MM.1S (cell line): ENCODE results near the gene DDAH1.

Experiments used
- DNase-seq: peaks from one replicate; pipeline ENCODE4 v3.0.0-alpha.2; 2015
- H2AFZ ChIP-seq: fragments of 300-600 bp; sonication (generic); 2 replicates; pipeline ENCODE4 v1.6.0; 2016; ENCODE audit warnings: antibody characterized with exemption, low read length
- H3F3A ChIP-seq: fragments of 300-600 bp; sonication (generic); 2 replicates; pipeline ENCODE4 v1.6.1; 2016; ENCODE audit warnings: mild to moderate bottlenecking, antibody characterized with exemption, low read length, moderate library complexity, mixed read lengths; ENCODE audit not compliant: insufficient read depth
- H3K27ac ChIP-seq: fragments of 300-600 bp; sonication (generic); 2 replicates; pipeline ENCODE4 v1.5.1; 2016; ENCODE audit warnings: mild to moderate bottlenecking, low read length
- H3K27me3 ChIP-seq: fragments of 300-600 bp; sonication (generic); replicated peaks from 2 replicates; pipeline ENCODE4 v1.6.0; 2016; ENCODE audit warnings: low read length; ENCODE audit not compliant: insufficient read depth
- H3K36me3 ChIP-seq: fragments of 300-600 bp; sonication (generic); replicated peaks from 2 replicates; pipeline ENCODE4 v1.6.1; 2016; ENCODE audit warnings: mild to moderate bottlenecking, low read length, mixed read lengths; ENCODE audit not compliant: insufficient read depth
- H3K4me1 ChIP-seq: fragments of 300-600 bp; sonication (generic); 2 replicates; pipeline ENCODE4 v1.6.1; 2016; ENCODE audit warnings: low read length, mixed read lengths
- H3K4me2 ChIP-seq: fragments of 300-600 bp; sonication (generic); 2 replicates; pipeline ENCODE4 v1.6.0; 2016; ENCODE audit warnings: low read depth, low read length
- H3K4me3 ChIP-seq: fragments of 300-600 bp; sonication (generic); 2 replicates; pipeline ENCODE4 v1.5.1; 2016; ENCODE audit warnings: low read length, mixed read lengths
- H3K79me2 ChIP-seq: fragments of 300-600 bp; sonication (generic); 2 replicates; pipeline ENCODE4 v1.6.1; 2016; ENCODE audit warnings: mixed run types, low read length, mixed read lengths
- H3K9ac ChIP-seq: fragments of 300-600 bp; sonication (generic); 2 replicates; pipeline ENCODE4 v1.6.1; 2016; ENCODE audit warnings: low read length, mixed read lengths
- H3K9me2 ChIP-seq: fragments of 300-600 bp; sonication (generic); replicated peaks from 2 replicates; pipeline ENCODE4 v1.6.1; 2016; ENCODE audit warnings: mild to moderate bottlenecking, low read length, mixed read lengths; ENCODE audit not compliant: insufficient read depth
- H3K9me3 ChIP-seq: fragments of 300-600 bp; sonication (generic); replicated peaks from 2 replicates; pipeline ENCODE4 v1.6.1; 2016; ENCODE audit warnings: mild to moderate bottlenecking, low read length, mixed read lengths; ENCODE audit not compliant: insufficient read depth
- H4K20me1 ChIP-seq: fragments of 300-600 bp; sonication (generic); 2 replicates; pipeline ENCODE4 v1.6.1; 2016; ENCODE audit warnings: mild to moderate bottlenecking, low read length, moderate library complexity, mixed read lengths; ENCODE audit not compliant: insufficient read depth
- EZH2 ChIP-seq: fragments of 300-600 bp; sonication (generic); optimal IDR thresholded peaks from 2 replicates; pipeline ENCODE3; 2017; ENCODE audit warnings: low read depth, mild to moderate bottlenecking, antibody characterized with exemption, low read length, mixed read lengths
- EZH2phosphoT487 ChIP-seq: fragments of 300-600 bp; sonication (generic); IDR thresholded peaks from 2 replicates; pipeline ENCODE4 v1.6.1; 2018; ENCODE audit warnings: antibody characterized with exemption, low read length
- TF ChIP-seq, protein P1 (sequence below): fragments of 300-600 bp; sonication (generic); IDR thresholded peaks from 2 replicates; pipeline ENCODE4 v1.5.1; 2016; ENCODE audit warnings: antibody characterized with exemption, low read length, mixed read lengths

DDAH1 gene

DNA sequence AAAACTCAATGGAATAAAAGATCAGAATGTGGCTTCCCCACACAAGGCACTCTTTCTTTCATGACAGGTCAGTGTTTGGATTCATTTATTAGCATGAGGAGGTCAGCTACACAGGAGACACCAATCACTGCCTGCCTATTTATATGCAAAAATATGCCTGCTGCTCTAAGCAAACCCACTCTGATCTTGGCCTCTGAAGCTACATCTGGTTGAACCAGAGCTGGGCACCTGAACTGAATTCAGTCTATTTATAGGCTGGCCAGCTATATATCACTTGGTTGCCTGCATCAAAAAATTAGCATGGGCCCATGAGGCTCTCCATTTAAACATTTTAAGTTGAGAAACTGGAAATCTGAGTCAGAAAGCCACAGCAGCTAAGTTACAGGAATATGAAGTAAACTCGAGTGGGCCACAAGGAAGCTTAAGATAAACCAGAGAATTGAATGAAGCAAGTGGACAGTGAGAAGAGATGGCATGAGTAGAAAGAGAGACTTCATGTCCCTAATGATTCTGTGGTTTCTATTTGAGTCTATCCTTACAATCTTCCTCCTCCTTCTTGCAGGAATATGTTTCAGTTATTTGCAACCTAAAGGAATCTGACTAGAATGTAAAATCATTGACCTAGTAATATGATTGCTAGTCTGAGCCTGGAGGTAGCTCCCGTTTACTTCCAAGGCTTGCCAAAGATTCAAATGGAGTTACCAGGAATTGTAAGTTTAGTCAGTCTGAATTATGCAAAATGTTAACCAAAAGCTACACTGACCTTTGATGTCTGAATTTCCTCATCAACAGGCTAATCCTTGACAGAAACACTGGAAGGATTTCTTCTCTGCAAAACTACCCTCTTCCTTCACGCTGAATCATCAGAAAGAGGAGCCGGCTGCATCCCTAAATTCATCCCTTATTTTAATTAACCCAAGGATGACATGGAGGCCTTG lies 17.7 kb downstream of the DDAH1 start:
- Histone ChIP-seq H3K9me3 (no peaks in the 10 kb centered on the region), H3K9ac (no peak overlapping the region), H3K36me3 (no peaks in the 10 kb centered on the region), H2AFZ (no peak overlapping the region), H3K79me2 (no peaks in the 10 kb centered on the region), H3K4me3 (no peak overlapping the region), H3K27me3 (no peaks in the 10 kb centered on the region), H3K4me2 (no peak overlapping the region), H3K9me2 (no peaks in the 10 kb centered on the region), H4K20me1 (no peaks in the 10 kb centered on the region), H3K4me1 (no peaks in the 10 kb centered on the region), H3F3A (no peaks in the 10 kb centered on the region), H3K27ac (no peak overlapping the region)
- no peak for DNase-seq
- TF ChIP-seq EZH2 = no peak

DNA sequence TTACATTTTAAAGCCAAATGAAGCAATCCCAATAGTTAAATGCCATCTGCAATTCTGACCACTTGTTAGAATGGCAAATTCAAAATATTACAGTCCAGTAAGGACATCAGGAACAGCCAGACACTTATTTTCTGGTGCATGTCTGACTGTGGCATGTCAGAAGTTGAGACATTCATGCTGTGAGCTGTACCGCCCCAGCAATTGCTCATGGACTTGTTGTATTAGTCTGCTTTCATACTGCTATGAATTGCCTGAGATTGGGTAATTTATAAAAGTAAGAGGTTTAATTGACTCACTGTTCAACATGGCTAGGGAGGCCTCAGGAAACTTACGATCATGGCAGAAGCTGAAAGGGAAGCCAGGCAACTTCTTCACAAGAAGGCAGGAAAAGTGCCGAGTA lies 19.1 kb downstream of the DDAH1 start:
- Histone ChIP-seq H3K4me1 (no peaks in the 10 kb centered on the region), H2AFZ (no peak overlapping the region), H3K4me3 (no peak overlapping the region), H3K9me3 (no peaks in the 10 kb centered on the region), H3K9ac (no peak overlapping the region), H3K27me3 (no peaks in the 10 kb centered on the region), H3F3A (no peaks in the 10 kb centered on the region), H3K79me2 (no peaks in the 10 kb centered on the region), H3K9me2 (no peaks in the 10 kb centered on the region), H3K27ac (no peak overlapping the region), H3K4me2 (no peak overlapping the region), H4K20me1 (no peaks in the 10 kb centered on the region), H3K36me3 (no peaks in the 10 kb centered on the region)
- TF ChIP-seq EZH2phosphoT487 (no peak), EZH2 (no peak)
- TF ChIP-seq, protein P1, sequence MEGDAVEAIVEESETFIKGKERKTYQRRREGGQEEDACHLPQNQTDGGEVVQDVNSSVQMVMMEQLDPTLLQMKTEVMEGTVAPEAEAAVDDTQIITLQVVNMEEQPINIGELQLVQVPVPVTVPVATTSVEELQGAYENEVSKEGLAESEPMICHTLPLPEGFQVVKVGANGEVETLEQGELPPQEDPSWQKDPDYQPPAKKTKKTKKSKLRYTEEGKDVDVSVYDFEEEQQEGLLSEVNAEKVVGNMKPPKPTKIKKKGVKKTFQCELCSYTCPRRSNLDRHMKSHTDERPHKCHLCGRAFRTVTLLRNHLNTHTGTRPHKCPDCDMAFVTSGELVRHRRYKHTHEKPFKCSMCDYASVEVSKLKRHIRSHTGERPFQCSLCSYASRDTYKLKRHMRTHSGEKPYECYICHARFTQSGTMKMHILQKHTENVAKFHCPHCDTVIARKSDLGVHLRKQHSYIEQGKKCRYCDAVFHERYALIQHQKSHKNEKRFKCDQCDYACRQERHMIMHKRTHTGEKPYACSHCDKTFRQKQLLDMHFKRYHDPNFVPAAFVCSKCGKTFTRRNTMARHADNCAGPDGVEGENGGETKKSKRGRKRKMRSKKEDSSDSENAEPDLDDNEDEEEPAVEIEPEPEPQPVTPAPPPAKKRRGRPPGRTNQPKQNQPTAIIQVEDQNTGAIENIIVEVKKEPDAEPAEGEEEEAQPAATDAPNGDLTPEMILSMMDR = no peak
- no peak for DNase-seq

DNA sequence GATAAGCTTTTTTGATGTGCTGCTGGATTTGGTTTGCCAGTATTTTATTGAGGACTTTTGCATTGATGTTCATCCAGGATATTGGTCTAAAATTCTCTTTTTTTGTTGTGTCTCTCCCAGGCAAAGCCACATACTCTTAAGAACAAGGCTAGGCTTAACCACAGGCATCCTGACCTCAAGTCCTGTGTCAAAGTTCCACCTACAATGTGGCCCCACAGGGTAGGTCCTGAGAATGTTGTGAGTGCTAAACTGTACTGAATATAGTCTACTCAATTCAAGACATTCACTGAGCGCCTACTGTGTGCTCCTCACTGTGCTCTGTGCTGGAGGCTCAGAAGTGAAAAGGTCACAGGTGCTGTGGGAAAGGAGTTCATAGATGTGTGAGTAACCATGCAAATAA lies 20.6 kb downstream of the DDAH1 start:
- no peaks in the 10 kb centered on the region for H4K20me1 ChIP-seq
- no peaks in the 10 kb centered on the region for H3K9me3 ChIP-seq
- no peaks in the 10 kb centered on the region for H3F3A ChIP-seq
- H2AFZ ChIP-seq = no peak overlapping the region
- H3K27ac ChIP-seq = no peak overlapping the region
- H3K4me1 ChIP-seq = no peaks in the 10 kb centered on the region
- H3K79me2 ChIP-seq = no peaks in the 10 kb centered on the region
- no peak for DNase-seq
- TF ChIP-seq, protein P1 = no peak
- TF ChIP-seq EZH2phosphoT487 (no peak), EZH2 (no peak)
- H3K4me3 ChIP-seq = no peak overlapping the region
- H3K9ac ChIP-seq = no peak overlapping the region
- H3K36me3 ChIP-seq = no peaks in the 10 kb centered on the region
- H3K4me2 ChIP-seq = no peak overlapping the region
- H3K9me2 ChIP-seq = no peaks in the 10 kb centered on the region
- H3K27me3 ChIP-seq = no peaks in the 10 kb centered on the region

DNA sequence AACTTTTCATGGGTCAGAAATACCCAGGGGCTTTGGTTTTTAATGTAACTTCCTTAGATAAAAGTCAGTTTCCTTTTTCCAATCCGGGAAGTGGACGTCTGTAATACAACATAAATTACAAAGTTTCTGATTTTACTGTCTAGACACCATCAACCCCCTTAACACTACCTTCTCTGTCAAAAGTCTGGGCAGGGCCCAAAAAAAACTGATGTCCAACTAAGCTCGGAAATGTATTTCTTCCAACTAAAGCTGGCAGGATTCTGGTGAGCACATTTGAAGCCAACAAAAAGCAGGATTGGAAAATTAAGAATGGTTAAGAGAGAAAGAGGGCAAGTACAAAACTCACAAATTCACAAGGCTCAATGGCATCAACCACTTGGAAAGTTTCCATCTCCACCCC lies 24.3 kb downstream of the DDAH1 start:
- Histone ChIP-seq H3K4me2 (no peak overlapping the region), H3F3A (no peaks in the 10 kb centered on the region), H3K27me3 (no peaks in the 10 kb centered on the region), H3K79me2 (no peaks in the 10 kb centered on the region), H3K4me3 (no peak overlapping the region), H2AFZ (no peak overlapping the region), H3K9me3 (no peaks in the 10 kb centered on the region), H3K36me3 (no peaks in the 10 kb centered on the region), H3K27ac (no peak overlapping the region), H3K9ac (no peak overlapping the region), H4K20me1 (no peaks in the 10 kb centered on the region), H3K9me2 (no peaks in the 10 kb centered on the region), H3K4me1 (no peaks in the 10 kb centered on the region)
- DNase-seq = no peak
- TF ChIP-seq, protein P1 = no peak
- no peak for TF ChIP-seq EZH2phosphoT487
- no peak for TF ChIP-seq EZH2
